NOMO-1 treated with dmso at 0.1 percent for 144 hours (cell line): ENCODE results near the gene LPCAT3.
"Not testable (repeated sequence)": the region's sequence is repeated elsewhere in the genome, so short reads cannot be mapped to it uniquely, and the experiment has no call there.

Experiments used
- DNase-seq: peaks from one replicate; lab custom pipeline; 2025; ENCODE audit not compliant: unreplicated experiment; lab: John Stamatoyannopoulos, UW

LPCAT3 gene, protein sequence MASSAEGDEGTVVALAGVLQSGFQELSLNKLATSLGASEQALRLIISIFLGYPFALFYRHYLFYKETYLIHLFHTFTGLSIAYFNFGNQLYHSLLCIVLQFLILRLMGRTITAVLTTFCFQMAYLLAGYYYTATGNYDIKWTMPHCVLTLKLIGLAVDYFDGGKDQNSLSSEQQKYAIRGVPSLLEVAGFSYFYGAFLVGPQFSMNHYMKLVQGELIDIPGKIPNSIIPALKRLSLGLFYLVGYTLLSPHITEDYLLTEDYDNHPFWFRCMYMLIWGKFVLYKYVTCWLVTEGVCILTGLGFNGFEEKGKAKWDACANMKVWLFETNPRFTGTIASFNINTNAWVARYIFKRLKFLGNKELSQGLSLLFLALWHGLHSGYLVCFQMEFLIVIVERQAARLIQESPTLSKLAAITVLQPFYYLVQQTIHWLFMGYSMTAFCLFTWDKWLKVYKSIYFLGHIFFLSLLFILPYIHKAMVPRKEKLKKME

GRCh38 chr12:7018350-7019042 lies at the start of gene LPCAT3:
LPCAT3 (minus strand) TSS chr12:7018476; CDS start chr12:7018424, 52 bp downstream.
- peak; percentile 97 for DNase-seq

DNA sequence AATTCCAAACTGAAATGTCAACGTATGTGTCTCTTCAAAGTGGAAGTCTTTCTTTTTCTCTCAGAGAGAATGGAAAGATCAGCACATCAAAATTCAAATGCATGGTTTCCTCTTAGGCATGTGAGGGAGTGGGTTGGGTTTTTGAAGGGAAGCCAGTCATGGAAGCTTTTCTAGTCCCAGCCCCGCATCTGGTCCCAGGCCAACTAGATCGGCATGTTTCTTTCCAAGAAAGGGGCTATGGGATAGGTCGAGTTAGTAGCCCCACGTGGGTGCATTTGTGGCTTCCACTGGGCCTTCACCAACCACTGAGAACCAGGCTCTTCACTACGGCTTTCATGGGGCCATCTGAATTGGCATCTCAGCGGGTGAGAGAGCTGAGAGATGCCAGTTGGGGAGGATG lies 48.8 kb upstream of the LPCAT3 start:
- no peak for DNase-seq

DNA sequence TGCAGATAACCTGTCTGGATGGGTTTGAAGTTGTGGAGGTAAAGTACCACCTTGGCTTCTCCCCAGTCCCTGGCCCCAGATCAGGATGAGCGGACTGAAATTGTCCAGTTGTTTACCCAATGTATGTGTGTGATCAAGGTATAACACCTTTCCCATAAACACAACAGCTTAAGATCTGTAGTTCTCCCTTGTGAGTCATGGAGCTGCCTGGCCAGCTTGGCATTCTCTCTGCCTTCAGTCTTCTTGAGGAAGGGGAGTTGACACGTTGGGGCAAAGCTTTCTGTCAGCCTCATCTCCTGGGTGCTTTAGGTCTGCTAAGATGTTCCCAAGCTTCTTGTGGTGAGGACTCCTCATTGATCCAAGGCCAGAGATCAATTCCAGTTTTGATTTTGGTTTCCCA lies 48.3 kb upstream of the LPCAT3 start:
- DNase-seq: no peak

- no peak for DNase-seq
Observed at GRCh38 chr12:7065073-7065623, 46.9 kb upstream of the LPCAT3 start.

- DNase-seq: no peak
Observed at GRCh38 chr12:7064516-7064915, 46.2 kb upstream of the LPCAT3 start.

DNA sequence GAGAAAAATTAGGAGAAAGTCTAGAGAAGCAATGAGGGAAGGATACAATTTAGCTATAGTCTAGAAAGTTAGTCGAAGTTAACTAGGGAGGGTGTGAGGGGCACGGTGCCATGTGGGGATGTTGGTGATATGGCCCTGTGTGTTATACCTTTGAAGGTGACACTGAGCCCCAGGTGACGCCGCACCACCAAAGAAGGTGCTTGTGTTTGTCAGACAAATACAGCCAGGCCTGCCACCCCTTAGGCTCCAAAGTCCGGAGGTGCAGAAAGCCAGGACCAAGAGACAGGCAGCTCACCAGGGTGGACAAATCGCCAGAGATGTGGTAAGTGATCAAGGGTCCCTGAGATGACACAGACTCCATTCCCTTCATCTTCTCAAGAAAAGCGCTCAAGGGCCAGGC lies 43.3 kb upstream of the LPCAT3 start:
- no peak for DNase-seq

GRCh38 chr12:7061138-7061537 lies 42.9 kb upstream of the LPCAT3 start:
- DNase-seq: no peak

DNA sequence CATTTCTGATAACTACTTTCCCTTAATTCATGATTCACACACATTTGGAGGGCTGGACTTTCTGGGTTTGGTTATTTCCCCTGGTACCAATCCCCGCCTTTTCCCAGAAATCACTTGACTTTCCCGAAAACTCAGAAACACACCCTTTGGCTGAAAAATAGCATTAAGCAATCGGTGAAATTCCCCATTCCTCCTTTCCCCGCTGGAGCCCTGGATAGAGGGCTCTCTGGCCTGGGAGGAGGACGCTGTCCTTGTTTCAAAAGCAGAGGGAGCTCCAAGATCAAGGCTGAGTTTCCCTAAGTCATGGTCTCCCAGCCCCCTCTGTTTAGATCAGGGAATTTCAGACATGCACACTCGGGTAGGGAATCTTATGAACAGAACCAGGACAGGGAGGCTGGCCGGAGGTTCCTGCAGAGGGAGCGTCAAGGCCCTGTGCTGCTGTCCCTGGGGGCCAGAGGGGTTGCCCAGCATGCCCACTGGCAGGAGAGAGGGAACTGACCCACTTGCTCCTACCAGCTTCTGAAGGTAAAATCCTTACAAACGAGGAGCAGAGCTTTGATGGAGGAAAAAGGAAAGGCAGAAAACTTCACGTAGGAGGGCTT lies 42.2 kb upstream of the LPCAT3 start, which contains the start of gene C1S:
Gene C1S, plus strand, starts transcription at position 366 of the 602 bp plus-strand sequence. CDS start 1,195 bp downstream, outside the sequence.
- no peak for DNase-seq

GRCh38 chr12:7059780-7060179 lies 41.5 kb upstream of the LPCAT3 start:
- DNase-seq: no peak

GRCh38 chr12:7058850-7059395 lies 40.6 kb upstream of the LPCAT3 start:
- DNase-seq: no peak

- DNase-seq: no peak
Observed at GRCh38 chr12:7058163-7058845, 40.0 kb upstream of the LPCAT3 start.

- DNase-seq: not testable (repeated sequence)
Observed at GRCh38 chr12:7055736-7056135, 37.5 kb upstream of the LPCAT3 start.

GRCh38 chr12:7054925-7055324 lies 36.6 kb upstream of the LPCAT3 start:
- DNase-seq: no peak

- not testable (repeated sequence) for DNase-seq
Observed at GRCh38 chr12:7049973-7050372, 31.7 kb upstream of the LPCAT3 start.

GRCh38 chr12:7049445-7049951 lies 31.2 kb upstream of the LPCAT3 start:
- not testable (repeated sequence) for DNase-seq

DNA sequence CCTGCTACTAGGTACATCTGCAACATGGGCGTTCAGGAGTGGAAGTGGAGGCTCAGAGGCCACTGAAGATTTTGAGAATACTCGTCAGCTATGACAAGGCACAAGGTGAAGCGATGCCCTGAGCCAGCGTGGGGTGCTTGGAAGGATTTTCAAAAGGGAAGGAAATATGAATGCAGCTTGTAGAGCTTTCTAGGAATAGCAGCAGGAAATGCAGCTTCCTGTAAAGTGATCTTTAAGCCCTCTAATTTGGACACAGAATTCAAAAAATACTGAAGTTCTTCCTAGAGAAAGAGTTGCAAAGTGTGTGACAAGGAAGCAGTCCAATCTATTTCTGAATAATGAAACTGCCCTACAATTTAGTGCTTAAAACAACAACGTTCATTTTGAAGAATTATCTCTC lies 29.0 kb upstream of the LPCAT3 start:
- DNase-seq: no peak

GRCh38 chr12:7046383-7047105 lies 28.3 kb upstream of the LPCAT3 start:
- no peak for DNase-seq

DNA sequence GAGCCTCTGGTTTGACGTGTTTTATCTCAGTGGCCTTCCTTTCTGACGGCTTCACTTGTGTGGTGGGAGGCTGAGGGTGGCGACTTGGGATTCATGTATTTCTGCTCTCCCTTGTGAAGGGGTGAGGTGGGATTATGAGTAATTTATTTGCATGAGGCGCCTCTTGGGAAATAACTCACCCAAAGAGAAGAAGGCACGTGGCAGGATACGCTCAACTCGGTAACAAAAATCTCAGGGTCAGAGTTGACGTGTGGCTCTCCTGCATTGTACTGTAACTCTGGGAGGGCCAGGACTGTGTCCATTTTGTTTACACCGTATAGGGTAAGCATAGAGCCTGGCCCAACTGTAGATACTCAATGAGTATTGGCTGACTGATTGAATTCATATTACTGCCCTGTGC lies 27.6 kb upstream of the LPCAT3 start:
- DNase-seq: no peak

- peak; percentile 25 for DNase-seq
Observed at GRCh38 chr12:7042842-7043241, 24.6 kb upstream of the LPCAT3 start.

GRCh38 chr12:7039403-7039802 lies 21.1 kb upstream of the LPCAT3 start:
- DNase-seq: no peak
